HepG2 (cell line): Measurements from ENCODE around the gene OVCA2. TPM values are rescaled to one million over a fixed set of nuclear protein-coding genes. Genes with fewer than 3 reads are reported as not detected.

ENCODE experiments used
- ATAC-seq: fragments of 200-7000 bp; cut with Tn5 transposase; 3 replicates; pipeline ENCODE4 v1.9.1; 2020; ENCODE audit warnings: mild to moderate bottlenecking, moderate library complexity
- BruUV-seq: library from RNA; stranded (reverse); fragments of 400-500 nt; replicated peaks from 2 replicates; lab custom pipeline; 2021; lab: Mats Ljungman, UMichigan
- CTCF ChIA-PET: fragments of 300-600 bp; formaldehyde crosslinking; extraction: SDS; loops from one replicate; lab custom pipeline; 2021; ENCODE audit warnings: low total read pairs, inconsistent platforms, low intra/inter-chr PET ratio; lab: Yijun Ruan, JAX
- POLR2A ChIA-PET: fragments of 350-600 bp; sonication (Branson Sonifier 250); formaldehyde crosslinking; loops from one replicate; lab custom pipeline; 2020; ENCODE audit warnings: antibody characterized with exemption, inconsistent platforms; lab: Yijun Ruan, JAX
- DNase-seq: peaks from one replicate; pipeline ENCODE4 v3.0.0-alpha.2; 2015; ENCODE audit warnings: low spot score
- FAIRE-seq: peaks from 3 replicates; lab custom pipeline; 2011; peaks lifted over from hg19 to GRCh38; lab: Jason Lieb, UNC
- H2AFZ ChIP-seq: one replicate; pipeline ENCODE4 v1.6.1; 2011; ENCODE audit warnings: low read length, inconsistent platforms
- H3K27ac ChIP-seq: fragments of 300-600 bp; 3 replicates; pipeline ENCODE4 v1.8.0; 2011; ENCODE audit warnings: mixed run types, mild to moderate bottlenecking, mixed read lengths, low read length, inconsistent platforms; ENCODE audit not compliant: insufficient read depth; ENCODE audit errors: extremely low read length
- H3K27me3 ChIP-seq, 2 experiments: fragments of 200-600 bp in 1 of 2; 2 replicates in 1 of 2; 3 replicates in 1 of 2; pipeline versions ENCODE4 v1.6.0 to v1.8.0; 2011; ENCODE audit warnings: low read length in 2 of 2, mild to moderate bottlenecking in 2 of 2, moderate library complexity in 2 of 2, inconsistent platforms in 1 of 2; ENCODE audit not compliant: insufficient read depth in 2 of 2, control insufficient read depth in 1 of 2
- H3K36me3 ChIP-seq, 2 experiments: fragments of 200-600 bp in 1 of 2; replicated peaks in 1 of 2; 2 replicates in 1 of 2; 3 replicates in 1 of 2; pipeline versions ENCODE4 v1.5.1 to v1.8.0; 2011; ENCODE audit warnings: low read length in 2 of 2, inconsistent platforms in 1 of 2; ENCODE audit not compliant: insufficient read depth in 2 of 2, control insufficient read depth in 1 of 2
- H3K4me1 ChIP-seq: 2 replicates; pipeline ENCODE4 v1.5.1; 2012; ENCODE audit warnings: low read length, inconsistent platforms; ENCODE audit not compliant: insufficient read depth
- H3K4me2 ChIP-seq: 2 replicates; pipeline ENCODE4 v1.6.0; 2011; ENCODE audit warnings: low read depth, low read length, inconsistent platforms
- H3K4me3 ChIP-seq, 3 experiments: fragments of 200-600 bp in 1 of 3; sonication (generic), shearing (Covaris generic) in 1 of 3; replicated peaks in 1 of 3; 2 replicates each; pipeline ENCODE4 v1.5.1; 2011 to 2016; ENCODE audit warnings: low read length in 3 of 3, inconsistent platforms in 2 of 3, low read depth in 2 of 3, mild to moderate bottlenecking in 2 of 3, control low read depth in 1 of 3, mixed read lengths in 1 of 3; ENCODE audit not compliant: insufficient read depth in 1 of 3
- H3K79me2 ChIP-seq: one replicate; pipeline ENCODE4 v1.6.1; 2011; ENCODE audit warnings: low read length, inconsistent platforms; ENCODE audit not compliant: insufficient read depth
- H3K9ac ChIP-seq: 2 replicates; pipeline ENCODE4 v1.6.0; 2011; ENCODE audit warnings: mild to moderate bottlenecking, low read depth, low read length, inconsistent platforms; ENCODE audit not compliant: insufficient read depth
- H3K9me3 ChIP-seq: 2 replicates; pipeline ENCODE4 v1.5.1; 2012; ENCODE audit warnings: mild to moderate bottlenecking, low read length
- H4K20me1 ChIP-seq: 2 replicates; pipeline ENCODE4 v1.6.0; 2011; ENCODE audit warnings: inconsistent platforms, mild to moderate bottlenecking, low read length, moderate library complexity; ENCODE audit not compliant: insufficient read depth
- EEA1 ChIP-seq: sonication (generic); formaldehyde crosslinking; IDR thresholded peaks from 2 replicates; pipeline ENCODE4 v1.5.1; 2020; ENCODE audit warnings: mild to moderate bottlenecking, missing genetic modification reagents, borderline replicate concordance
- ESRRA ChIP-seq: sonication (generic); formaldehyde crosslinking; IDR thresholded peaks from 2 replicates; pipeline ENCODE4 v1.5.1; 2020; ENCODE audit warnings: mild to moderate bottlenecking, low read depth, missing genetic modification reagents
- FOXJ3 ChIP-seq: sonication (generic); formaldehyde crosslinking; IDR thresholded peaks from 2 replicates; pipeline ENCODE4 v1.4.0; 2020; ENCODE audit warnings: missing genetic modification reagents, mild to moderate bottlenecking, borderline replicate concordance
- FOXK2 ChIP-seq: fragments of 450-650 bp; IDR thresholded peaks from 2 replicates; pipeline ENCODE4 v1.6.1; 2016
- HDAC6 ChIP-seq: fragments of 200-600 bp; sonication (generic); IDR thresholded peaks from 2 replicates; pipeline ENCODE4 v1.7.0; 2017; ENCODE audit warnings: mild to moderate bottlenecking, antibody characterized with exemption, low read length, low read depth
- HNRNPH1 ChIP-seq: fragments of 200-400 bp; formaldehyde crosslinking; optimal IDR thresholded peaks from 2 replicates; pipeline ENCODE3; 2017; ENCODE audit warnings: mild to moderate bottlenecking, low read depth, low read length
- KMT2A ChIP-seq: sonication (generic); formaldehyde crosslinking; IDR thresholded peaks from 2 replicates; pipeline ENCODE4 v1.4.0; 2020; ENCODE audit warnings: missing genetic modification reagents
- PAX8 ChIP-seq: sonication (generic); formaldehyde crosslinking; IDR thresholded peaks from 2 replicates; pipeline ENCODE4 v1.8.0; 2022; ENCODE audit warnings: mild to moderate bottlenecking, missing genetic modification reagents, borderline replicate concordance
- PRPF4 ChIP-seq: fragments of 200-400 bp; formaldehyde crosslinking; IDR thresholded peaks from 2 replicates; pipeline ENCODE4 v1.6.1; 2016; ENCODE audit warnings: low read length, low read depth; ENCODE audit not compliant: poor library complexity, severe bottlenecking
- SIN3B ChIP-seq: fragments of 150-350 bp; IDR thresholded peaks from 2 replicates; pipeline ENCODE4 v1.6.1; 2014; ENCODE audit warnings: low read length
- ZBTB40 ChIP-seq, 2 experiments: fragments of 450-650 bp in 1 of 2; sonication (generic) in 1 of 2; formaldehyde crosslinking in 1 of 2; IDR thresholded peaks; 2 replicates each; pipeline versions ENCODE4 v1.6.1 to v1.8.0; 2016 to 2022; ENCODE audit warnings: antibody characterized with exemption in 1 of 2, mild to moderate bottlenecking in 1 of 2, missing genetic modification reagents in 1 of 2
- ZNF605 ChIP-seq: sonication (generic); formaldehyde crosslinking; IDR thresholded peaks from 2 replicates; pipeline ENCODE4 v1.8.0; 2022; ENCODE audit warnings: mild to moderate bottlenecking, missing genetic modification reagents
- ZNF670 ChIP-seq: sonication (generic); formaldehyde crosslinking; IDR thresholded peaks from 2 replicates; pipeline ENCODE4 v1.8.0; 2022; ENCODE audit warnings: mild to moderate bottlenecking, missing genetic modification reagents, borderline replicate concordance
- ZNF883 ChIP-seq: sonication (generic); formaldehyde crosslinking; IDR thresholded peaks from 2 replicates; pipeline ENCODE4 v1.5.1; 2020; ENCODE audit warnings: mild to moderate bottlenecking, missing genetic modification reagents; ENCODE audit errors: not compliant biosample characterization
- WGBS: methylation state at CpG from one replicate; pipeline ENCODE4 v1.1.6; 2017; ENCODE audit warnings: low lambda C conversion rate; 5-methylcytosine and 5-hydroxymethylcytosine counted together
- in situ Hi-C: cut with HindIII; loops from 2 replicates; pipeline ENCODE4 v1.10.0; 2017; ENCODE audit warnings: low pct_unique_long_range_greater_than_20kb; ENCODE audit not compliant: extremely low pct_ligation_motif_present
- intact Hi-C: fragments of 100-400 bp; cut with micrococcal nuclease; formaldehyde crosslinking; loops from one replicate; pipeline ENCODE4 v1.10.0; 2022; ENCODE audit not compliant: unreplicated experiment
- polyA plus RNA-seq, 8 experiments: library from polyadenylated mRNA; depleted of rRNA in 3 of 8; stranded (reverse) in 7 of 8; unstranded in 1 of 8; fragments of >200 nt; fragmentation: Illumina TruSeq in 4 of 8; extraction: Trizol in 4 of 8; gene quantifications; 2 replicates each; pipeline versions ENCODE4 v1.2.1 to v1.2.3, GENCODE V29; 2011 to 2016; ENCODE audit warnings: low read depth in 4 of 8, missing spikeins in 1 of 8, mixed read lengths in 1 of 8; ENCODE audit not compliant: insufficient read depth in 1 of 8
- total RNA-seq, 5 experiments: library from RNA; depleted of rRNA; stranded (reverse); fragments of >200 nt; fragmentation: Illumina TruSeq; extraction: Trizol; gene quantifications; 2 replicates each; pipeline ENCODE4 v1.2.3, GENCODE V29; 2016; ENCODE audit warnings: low read depth in 1 of 5

The OVCA2 gene
- total and polyA plus RNA-seq, 2 of the 13 experiments (the other 11 are each of a cell fraction or from before 2014, with no cell fraction given) = 23.7 to 28.2 TPM

GRCh38 chr17:2034806-2035540 is 6.8 kb upstream of the OVCA2 start:
- ChIA-PET POLR2A (no interaction called here), CTCF (no interaction called here)
- BruUV-seq = no TSS peak
- Histone ChIP-seq H3K27me3 (no peaks in the 10 kb centered on the region), H3K36me3 (peaks cover 15 to 28% of the 10 kb centered on the region in 2 experiments; a peak in 4 of 5 replicates), H3K79me2 (peaks cover 6% of the 10 kb centered on the region), H3K9me3 (no peaks in the 10 kb centered on the region), H4K20me1 (peaks cover 4% of the 10 kb centered on the region), H2AFZ (no peak overlapping the region), H3K27ac (no peak overlapping the region), H3K9ac (no peak overlapping the region), H3K4me3 (no peak overlapping the region), H3K4me1 (peaks cover 11% of the 10 kb centered on the region), H3K4me2 (no peak overlapping the region)
- intact Hi-C loops = no loop called here
- TF ChIP-seq SIN3B = no peak
- no peak for TF ChIP-seq FOXK2
- TF ChIP-seq PAX8 (CRISPR knock-in tag) = no peak
- no peak for TF ChIP-seq ZNF670 (CRISPR knock-in tag)
- TF ChIP-seq ESRRA (CRISPR knock-in tag) = no peak
- TF ChIP-seq FOXJ3 (CRISPR knock-in tag) = no peak
- no peak for TF ChIP-seq KMT2A (CRISPR knock-in tag)
- TF ChIP-seq HNRNPH1 = no peak
- no peak for TF ChIP-seq HDAC6
- no peak for TF ChIP-seq PRPF4
- TF ChIP-seq ZNF883 (CRISPR knock-in tag) = no peak
- no peak for TF ChIP-seq ZNF605
- no peak for TF ChIP-seq ZBTB40 (IDR thresholded peaks at IDR 0.05)
- no peak for TF ChIP-seq ZBTB40 (CRISPR knock-in tag; IDR thresholded peaks at IDR 0.05)
- TF ChIP-seq EEA1 (CRISPR knock-in tag) = no peak
- 100% methylated on average over 4 of the region's 9 CpGs for WGBS
- FAIRE-seq (no peak), ATAC-seq (no peak), DNase-seq (no peak)
- in situ Hi-C loops = loop anchor here (25.0 kb wide), 1 partner anchor 323 kb away; the partner anchor contains the start of genes TLCD2 and WDR81
